NCI-H446 treated with DMSO at 0.1 percent for 48 hours (cell line): ENCODE measurements around the gene PYDC1.
"Not testable (repeated sequence)": the region's sequence is repeated elsewhere in the genome, so short reads cannot be mapped to it uniquely, and the experiment has no call there.

ENCODE experiments used
- DNase-seq: peaks from one replicate; lab custom pipeline; 2025; lab: John Stamatoyannopoulos, UW

Gene PYDC1

GRCh38 chr16:31216422-31217135 lies at the start of gene PYDC1:
Gene PYDC1 (minus strand): TSS chr16:31217135. CDS start chr16:31217028, 107 bp downstream.
- DNase-seq = no peak

GRCh38 chr16:31265329-31266245 lies 48.7 kb upstream of the PYDC1 start:
- DNase-seq = no peak

GRCh38 chr16:31262084-31262483 lies 45.1 kb upstream of the PYDC1 start:
- DNase-seq = no peak

GRCh38 chr16:31260136-31260931 lies 43.4 kb upstream of the PYDC1 start:
- DNase-seq = no peak

GRCh38 chr16:31258366-31258765 lies 41.4 kb upstream of the PYDC1 start:
- no peak for DNase-seq

GRCh38 chr16:31256466-31256865 lies 39.5 kb upstream of the PYDC1 start:
- no peak for DNase-seq

GRCh38 chr16:31253642-31254045 lies 36.7 kb upstream of the PYDC1 start:
- DNase-seq = no peak

GRCh38 chr16:31251435-31251834 lies 34.5 kb upstream of the PYDC1 start:
- DNase-seq = no peak

GRCh38 chr16:31250782-31251384 lies 33.9 kb upstream of the PYDC1 start:
- no peak for DNase-seq

GRCh38 chr16:31248344-31248743 lies 31.4 kb upstream of the PYDC1 start:
- DNase-seq = no peak

GRCh38 chr16:31246296-31246695 lies 29.4 kb upstream of the PYDC1 start:
- DNase-seq = no peak

- not testable (repeated sequence) for DNase-seq
These were observed 28.7 kb upstream of the PYDC1 start for GRCh38 chr16:31245598-31245997.

GRCh38 chr16:31243734-31244670 lies 27.1 kb upstream of the PYDC1 start:
- no peak for DNase-seq

GRCh38 chr16:31242206-31242605 lies 25.3 kb upstream of the PYDC1 start:
- DNase-seq = no peak

- no peak for DNase-seq
These were observed 21.1 kb upstream of the PYDC1 start for GRCh38 chr16:31238041-31238440.

GRCh38 chr16:31229501-31229900 lies 12.6 kb upstream of the PYDC1 start:
- no peak for DNase-seq

GRCh38 chr16:31228206-31228605 lies 11.3 kb upstream of the PYDC1 start:
- DNase-seq = no peak

- DNase-seq = no peak
These were observed 8.3 kb upstream of the PYDC1 start for GRCh38 chr16:31225193-31225592.

GRCh38 chr16:31224092-31224955 lies 7.4 kb upstream of the PYDC1 start:
- no peak for DNase-seq

GRCh38 chr16:31223044-31223443 lies 6.1 kb upstream of the PYDC1 start:
- DNase-seq = no peak
